Neural cell (in vitro differentiated cells): Measurements from ENCODE around the gene CPT2. TPM values are rescaled to one million over a fixed set of nuclear protein-coding genes. Genes with fewer than 3 reads are reported as not detected.

Source experiments
- H2AFZ ChIP-seq: fragments of 200-600, 300-800 bp; sonication (generic), shearing (Covaris generic); 2 replicates; pipeline ENCODE4 v1.6.0; 2014; ENCODE audit warnings: low read depth, mild to moderate bottlenecking, antibody characterized with exemption, low read length, moderate library complexity
- H3F3A ChIP-seq: fragments of 200-600 bp; shearing (Covaris generic); 2 replicates; pipeline ENCODE4 v1.6.1; 2016; ENCODE audit warnings: mild to moderate bottlenecking, moderate library complexity, mixed read lengths, antibody characterized with exemption, low read length; ENCODE audit not compliant: insufficient read depth, poor library complexity, severe bottlenecking
- H3K27ac ChIP-seq: fragments of 200-600, 300-800 bp; sonication (generic), shearing (Covaris generic); 2 replicates; pipeline ENCODE4 v1.5.1; 2014; ENCODE audit warnings: mild to moderate bottlenecking, low read length, moderate library complexity
- H3K27me3 ChIP-seq: fragments of 300-800, 200-600 bp; sonication (generic), shearing (Covaris generic); 2 replicates; pipeline ENCODE4 v1.6.0; 2014; ENCODE audit warnings: mild to moderate bottlenecking, low read depth, low read length, moderate library complexity; ENCODE audit not compliant: insufficient read depth
- H3K36me3 ChIP-seq: fragments of 300-800, 200-600 bp; sonication (generic), shearing (Covaris generic); 2 replicates; pipeline ENCODE4 v1.5.1; 2014; ENCODE audit warnings: mild to moderate bottlenecking, antibody characterized with exemption, low read length, moderate library complexity; ENCODE audit not compliant: insufficient read depth
- H3K4me2 ChIP-seq: fragments of 300-800, 200-600 bp; sonication (generic), shearing (Covaris generic); 2 replicates; pipeline ENCODE4 v1.6.0; 2014; ENCODE audit warnings: mild to moderate bottlenecking, low read length
- H3K4me3 ChIP-seq: fragments of 300-800, 200-600 bp; sonication (generic), shearing (Covaris generic); 2 replicates; pipeline ENCODE4 v1.5.1; 2014; ENCODE audit warnings: mild to moderate bottlenecking, low read length, moderate library complexity
- H3K79me2 ChIP-seq: fragments of 200-600 bp; shearing (Covaris generic); replicated peaks from 2 replicates; pipeline ENCODE4 v1.6.0; 2014; ENCODE audit warnings: mild to moderate bottlenecking, low read length, moderate library complexity; ENCODE audit not compliant: insufficient read depth
- H3K9ac ChIP-seq: fragments of 300-800, 200-600 bp; sonication (generic), shearing (Covaris generic); 2 replicates; pipeline ENCODE4 v1.6.1; 2016; ENCODE audit warnings: mild to moderate bottlenecking, low read length, mixed read lengths
- H3K9me2 ChIP-seq: fragments of 200-600 bp; shearing (Covaris generic); 2 replicates; pipeline ENCODE4 v1.6.1; 2016; ENCODE audit warnings: mild to moderate bottlenecking, low read length, mixed read lengths; ENCODE audit not compliant: insufficient read depth
- H3K9me3 ChIP-seq: fragments of 200-600, 300-800 bp; sonication (generic), shearing (Covaris generic); 2 replicates; pipeline ENCODE4 v1.6.1; 2016; ENCODE audit warnings: mild to moderate bottlenecking, mixed run types, low read length, moderate library complexity, mixed read lengths
- H4K20me1 ChIP-seq: fragments of 200-600 bp; shearing (Covaris generic); 2 replicates; pipeline ENCODE4 v1.6.1; 2016; ENCODE audit warnings: mild to moderate bottlenecking, mixed run types; ENCODE audit not compliant: insufficient read depth
- EP300 ChIP-seq: fragments of 450-650 bp; conservative IDR thresholded peaks from 2 replicates; pipeline ENCODE4 v1.6.1; 2014; ENCODE audit warnings: antibody characterized with exemption, mild to moderate bottlenecking, moderate library complexity; ENCODE audit not compliant: poor library complexity, severe bottlenecking
- EZH2 ChIP-seq: fragments of 200-600, 300-800 bp; shearing (Covaris generic), sonication (generic); IDR thresholded peaks from 2 replicates; pipeline ENCODE4 v1.6.1; 2014; ENCODE audit warnings: antibody characterized with exemption, low read length, borderline replicate concordance, mild to moderate bottlenecking; ENCODE audit not compliant: insufficient read depth, poor library complexity, severe bottlenecking
- MXI1 ChIP-seq: fragments of 450-650 bp; conservative IDR thresholded peaks from 2 replicates; pipeline ENCODE4 v1.6.1; 2014; ENCODE audit warnings: antibody characterized with exemption, mild to moderate bottlenecking; ENCODE audit not compliant: poor library complexity, severe bottlenecking
- POLR2AphosphoS5 ChIP-seq: IDR thresholded peaks from 2 replicates; pipeline ENCODE4 v1.6.1; 2012
- RAD21 ChIP-seq: fragments of 450-650 bp; conservative IDR thresholded peaks from 2 replicates; pipeline ENCODE4 v1.6.1; 2014; ENCODE audit warnings: antibody characterized with exemption, mild to moderate bottlenecking, moderate library complexity
- SMC3 ChIP-seq: fragments of 450-650 bp; conservative IDR thresholded peaks from 2 replicates; pipeline ENCODE4 v1.6.1; 2014; ENCODE audit warnings: antibody characterized with exemption, mild to moderate bottlenecking, moderate library complexity; ENCODE audit not compliant: poor library complexity
- TAF1 ChIP-seq: IDR thresholded peaks from 2 replicates; pipeline ENCODE4 v1.6.1; 2012; ENCODE audit warnings: low read depth
- polyA plus RNA-seq: library from polyadenylated mRNA; depleted of rRNA; stranded (reverse); fragments of >200 nt; gene quantifications from 2 replicates; pipeline ENCODE4 v1.2.3, GENCODE V29; 2014
- TF ChIP-seq, protein P1 (sequence below): IDR thresholded peaks from 2 replicates; pipeline ENCODE4 v1.6.1; 2012; ENCODE audit warnings: borderline replicate concordance
- TF ChIP-seq, protein P2 (sequence below): fragments of 450-650 bp; IDR thresholded peaks from 2 replicates; pipeline ENCODE4 v1.5.1; 2014; ENCODE audit warnings: antibody characterized with exemption, mild to moderate bottlenecking, moderate library complexity; ENCODE audit not compliant: poor library complexity, severe bottlenecking

Gene CPT2
- polyA plus RNA-seq, 1 donor from 2014 or later = 5.3 TPM

DNA sequence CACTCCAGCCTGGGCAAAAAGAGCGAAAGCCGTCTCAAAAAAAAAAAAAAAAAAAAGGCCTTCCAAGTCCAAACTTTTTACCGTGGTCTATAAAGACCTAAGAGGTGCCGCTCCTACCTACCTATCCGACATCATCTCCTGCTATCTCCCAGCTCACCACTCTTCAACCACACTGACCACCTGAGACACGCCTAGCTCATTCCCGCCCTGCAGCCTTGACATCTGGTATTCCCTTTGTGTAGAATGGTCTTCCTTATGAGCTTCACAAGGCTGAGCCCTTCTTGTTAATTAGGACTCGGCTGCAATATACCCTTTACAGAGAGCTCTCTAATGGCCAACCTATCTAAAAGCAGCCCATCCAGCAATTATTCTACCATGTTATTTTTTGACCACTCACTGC, 41.0 kb downstream of the CPT2 start:
- Histone ChIP-seq H3K4me2 (peak overlapping the region; percentile 95), H3K9ac (peak overlapping the region; percentile 74), H3K36me3 (no peaks in the 10 kb centered on the region), H3K9me3 (no peaks in the 10 kb centered on the region), H3K9me2 (no peaks in the 10 kb centered on the region), H2AFZ (peak overlapping the region; percentile 57), H3K27me3 (no peaks in the 10 kb centered on the region), H3K4me3 (peak overlapping the region; percentile 74), H3K27ac (peak overlapping the region; percentile 64), H4K20me1 (no peaks in the 10 kb centered on the region), H3K79me2 (peaks cover 19% of the 10 kb centered on the region), H3F3A (no peaks in the 10 kb centered on the region)
- no peak for TF ChIP-seq EZH2
- TF ChIP-seq, protein P1, sequence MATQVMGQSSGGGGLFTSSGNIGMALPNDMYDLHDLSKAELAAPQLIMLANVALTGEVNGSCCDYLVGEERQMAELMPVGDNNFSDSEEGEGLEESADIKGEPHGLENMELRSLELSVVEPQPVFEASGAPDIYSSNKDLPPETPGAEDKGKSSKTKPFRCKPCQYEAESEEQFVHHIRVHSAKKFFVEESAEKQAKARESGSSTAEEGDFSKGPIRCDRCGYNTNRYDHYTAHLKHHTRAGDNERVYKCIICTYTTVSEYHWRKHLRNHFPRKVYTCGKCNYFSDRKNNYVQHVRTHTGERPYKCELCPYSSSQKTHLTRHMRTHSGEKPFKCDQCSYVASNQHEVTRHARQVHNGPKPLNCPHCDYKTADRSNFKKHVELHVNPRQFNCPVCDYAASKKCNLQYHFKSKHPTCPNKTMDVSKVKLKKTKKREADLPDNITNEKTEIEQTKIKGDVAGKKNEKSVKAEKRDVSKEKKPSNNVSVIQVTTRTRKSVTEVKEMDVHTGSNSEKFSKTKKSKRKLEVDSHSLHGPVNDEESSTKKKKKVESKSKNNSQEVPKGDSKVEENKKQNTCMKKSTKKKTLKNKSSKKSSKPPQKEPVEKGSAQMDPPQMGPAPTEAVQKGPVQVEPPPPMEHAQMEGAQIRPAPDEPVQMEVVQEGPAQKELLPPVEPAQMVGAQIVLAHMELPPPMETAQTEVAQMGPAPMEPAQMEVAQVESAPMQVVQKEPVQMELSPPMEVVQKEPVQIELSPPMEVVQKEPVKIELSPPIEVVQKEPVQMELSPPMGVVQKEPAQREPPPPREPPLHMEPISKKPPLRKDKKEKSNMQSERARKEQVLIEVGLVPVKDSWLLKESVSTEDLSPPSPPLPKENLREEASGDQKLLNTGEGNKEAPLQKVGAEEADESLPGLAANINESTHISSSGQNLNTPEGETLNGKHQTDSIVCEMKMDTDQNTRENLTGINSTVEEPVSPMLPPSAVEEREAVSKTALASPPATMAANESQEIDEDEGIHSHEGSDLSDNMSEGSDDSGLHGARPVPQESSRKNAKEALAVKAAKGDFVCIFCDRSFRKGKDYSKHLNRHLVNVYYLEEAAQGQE = no peak
- TF ChIP-seq RAD21 = no peak
- no peak for TF ChIP-seq EP300
- no peak for TF ChIP-seq TAF1
- no peak for TF ChIP-seq SMC3
- TF ChIP-seq MXI1 = no peak

DNA sequence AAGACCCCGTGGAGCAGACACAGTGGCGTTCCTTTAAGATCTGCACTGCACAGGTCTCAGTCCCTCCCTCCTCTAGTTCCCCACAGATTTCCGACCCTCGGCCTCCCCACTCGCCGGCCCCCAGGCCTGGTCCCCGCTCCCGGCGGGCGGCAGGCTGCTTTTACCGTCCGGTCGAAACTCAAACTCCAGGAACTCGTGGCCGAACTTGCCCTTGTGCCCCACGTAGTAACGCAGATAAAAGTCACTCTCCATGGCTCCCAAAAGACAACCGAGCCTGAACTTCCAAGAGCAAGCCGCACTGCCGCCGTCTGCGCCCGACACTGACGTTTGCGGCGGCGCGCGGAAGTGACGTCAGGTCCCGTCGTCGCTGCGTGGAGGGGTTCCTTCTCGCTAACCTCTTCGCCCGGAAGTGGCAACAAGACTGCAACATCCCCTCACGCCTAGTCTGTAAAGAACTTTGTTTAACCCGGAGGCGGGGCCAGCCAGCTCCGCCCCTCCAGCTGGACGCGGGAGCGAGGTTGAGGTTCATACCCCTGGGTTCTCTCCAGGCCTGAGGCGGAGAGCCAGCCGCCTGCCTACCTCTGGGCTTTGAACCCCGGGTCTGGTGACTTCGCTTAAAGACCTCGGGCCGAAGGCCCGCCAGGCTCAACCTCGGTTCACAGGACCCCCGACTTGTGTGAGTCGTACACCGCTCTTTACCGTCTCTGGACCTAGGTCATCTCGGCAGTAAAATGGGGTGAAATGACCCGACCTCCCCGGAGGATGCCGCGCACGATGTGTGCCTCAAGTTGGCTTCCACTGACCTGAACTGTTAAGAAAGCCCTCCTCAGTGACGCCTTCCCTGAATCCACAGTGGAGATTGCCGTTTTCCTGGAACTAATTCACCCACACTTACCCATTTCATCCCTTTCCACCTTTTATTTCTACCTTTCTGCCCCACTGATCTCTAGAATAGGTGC, 41.9 kb downstream of the CPT2 start, which contains the start of gene MAGOH:
MAGOH (minus strand) TSS at position 322 of the 959 bp plus-strand sequence; CDS start at position 252, 70 bp downstream.
- Histone ChIP-seq H4K20me1 (no peaks in the 10 kb centered on the region), H3K9ac (peak within 1 kb of the TSS; percentile 74), H3K4me2 (peak within 1 kb of the TSS; percentile 95), H2AFZ (peak within 1 kb of the TSS; percentile 97), H3K9me3 (no peaks in the 10 kb centered on the region), H3F3A (no peaks in the 10 kb centered on the region), H3K36me3 (no peaks in the 10 kb centered on the region), H3K27ac (peak within 1 kb of the TSS; percentile 64), H3K4me3 (peak within 1 kb of the TSS; percentile 74), H3K27me3 (no peaks in the 10 kb centered on the region), H3K79me2 (peaks cover 19% of the 10 kb centered on the region), H3K9me2 (no peaks in the 10 kb centered on the region)
- peak; percentile 96 for TF ChIP-seq POLR2AphosphoS5
- peak; percentile 78 for TF ChIP-seq EP300
- peak; percentile 92 for TF ChIP-seq MXI1
- TF ChIP-seq, protein P1 = peak; percentile 54
- peak; percentile 28 for TF ChIP-seq RAD21
- no peak for TF ChIP-seq TAF1
- TF ChIP-seq, protein P2, sequence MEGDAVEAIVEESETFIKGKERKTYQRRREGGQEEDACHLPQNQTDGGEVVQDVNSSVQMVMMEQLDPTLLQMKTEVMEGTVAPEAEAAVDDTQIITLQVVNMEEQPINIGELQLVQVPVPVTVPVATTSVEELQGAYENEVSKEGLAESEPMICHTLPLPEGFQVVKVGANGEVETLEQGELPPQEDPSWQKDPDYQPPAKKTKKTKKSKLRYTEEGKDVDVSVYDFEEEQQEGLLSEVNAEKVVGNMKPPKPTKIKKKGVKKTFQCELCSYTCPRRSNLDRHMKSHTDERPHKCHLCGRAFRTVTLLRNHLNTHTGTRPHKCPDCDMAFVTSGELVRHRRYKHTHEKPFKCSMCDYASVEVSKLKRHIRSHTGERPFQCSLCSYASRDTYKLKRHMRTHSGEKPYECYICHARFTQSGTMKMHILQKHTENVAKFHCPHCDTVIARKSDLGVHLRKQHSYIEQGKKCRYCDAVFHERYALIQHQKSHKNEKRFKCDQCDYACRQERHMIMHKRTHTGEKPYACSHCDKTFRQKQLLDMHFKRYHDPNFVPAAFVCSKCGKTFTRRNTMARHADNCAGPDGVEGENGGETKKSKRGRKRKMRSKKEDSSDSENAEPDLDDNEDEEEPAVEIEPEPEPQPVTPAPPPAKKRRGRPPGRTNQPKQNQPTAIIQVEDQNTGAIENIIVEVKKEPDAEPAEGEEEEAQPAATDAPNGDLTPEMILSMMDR = no peak
- TF ChIP-seq EZH2 = no peak
- peak; percentile 18 for TF ChIP-seq SMC3
